Astrocyte (in vitro differentiated cells and primary cell): ENCODE data around the gene MAS1. TPM values are rescaled to one million over a fixed set of nuclear protein-coding genes. Genes with fewer than 3 reads are reported as not detected.

Source experiments
- DNase-seq: peaks from one replicate; pipeline ENCODE4 v3.0.0-alpha.2; 2010; ENCODE audit warnings: low read depth
- FAIRE-seq: peaks from 2 replicates; lab custom pipeline; 2011; peaks lifted over from hg19 to GRCh38; lab: Jason Lieb, UNC
- H2AFZ ChIP-seq: 2 replicates; pipeline ENCODE4 v1.6.0; 2012; ENCODE audit warnings: low read depth, low read length, inconsistent platforms
- H3K27ac ChIP-seq: 2 replicates; pipeline ENCODE4 v1.5.1; 2011; ENCODE audit warnings: low read depth, low read length, inconsistent platforms
- H3K27me3 ChIP-seq: 2 replicates; pipeline ENCODE4 v1.6.0; 2011; ENCODE audit warnings: low read length, inconsistent platforms; ENCODE audit not compliant: insufficient read depth
- H3K36me3 ChIP-seq: 2 replicates; pipeline ENCODE4 v1.5.1; 2011; ENCODE audit warnings: low read length, inconsistent platforms; ENCODE audit not compliant: insufficient read depth
- H3K4me1 ChIP-seq: 2 replicates; pipeline ENCODE4 v1.5.1; 2011; ENCODE audit warnings: low read length, inconsistent platforms; ENCODE audit not compliant: insufficient read depth
- H3K4me2 ChIP-seq: 2 replicates; pipeline ENCODE4 v1.6.0; 2012; ENCODE audit warnings: low read length, inconsistent platforms
- H3K4me3 ChIP-seq: 2 replicates; pipeline ENCODE4 v1.5.1; 2011; ENCODE audit warnings: low read depth, mild to moderate bottlenecking, low read length, inconsistent platforms; ENCODE audit not compliant: insufficient read depth
- H3K79me2 ChIP-seq: 2 replicates; pipeline ENCODE4 v1.6.0; 2012; ENCODE audit warnings: mild to moderate bottlenecking, low read length, inconsistent platforms; ENCODE audit not compliant: insufficient read depth
- H3K9ac ChIP-seq: 2 replicates; pipeline ENCODE4 v1.6.0; 2012; ENCODE audit warnings: mild to moderate bottlenecking, low read length, inconsistent platforms
- H3K9me3 ChIP-seq: 2 replicates; pipeline ENCODE4 v1.5.1; 2012; ENCODE audit warnings: low read depth, mild to moderate bottlenecking, low read length, inconsistent platforms; ENCODE audit not compliant: insufficient read depth
- H4K20me1 ChIP-seq: 2 replicates; pipeline ENCODE4 v1.6.0; 2012; ENCODE audit warnings: low read length, inconsistent platforms; ENCODE audit not compliant: insufficient read depth
- H3K27ac Mint-ChIP-seq: one replicate; pipeline ENCODE4 v1.8.0; 2021; ENCODE audit warnings: mild to moderate bottlenecking, mixed read lengths; ENCODE audit not compliant: unreplicated experiment
- H3K27me3 Mint-ChIP-seq: one replicate; pipeline ENCODE4 v1.8.0; 2021; ENCODE audit warnings: low read depth, mixed read lengths; ENCODE audit not compliant: unreplicated experiment
- H3K36me3 Mint-ChIP-seq: one replicate; pipeline ENCODE4 v1.8.0; 2021; ENCODE audit warnings: low read depth, mixed read lengths; ENCODE audit not compliant: unreplicated experiment
- H3K4me1 Mint-ChIP-seq: one replicate; pipeline ENCODE4 v1.8.0; 2021; ENCODE audit warnings: low read depth, mixed read lengths; ENCODE audit not compliant: unreplicated experiment
- H3K4me3 Mint-ChIP-seq: one replicate; pipeline ENCODE4 v1.8.0; 2021; ENCODE audit warnings: mild to moderate bottlenecking, moderate library complexity, mixed read lengths; ENCODE audit not compliant: unreplicated experiment
- H3K9me3 Mint-ChIP-seq: one replicate; pipeline ENCODE4 v1.8.0; 2021; ENCODE audit warnings: mild to moderate bottlenecking, mixed read lengths; ENCODE audit not compliant: unreplicated experiment
- CTCF ChIP-seq: IDR thresholded peaks from 2 replicates; pipeline ENCODE4 v1.5.1; 2011; ENCODE audit warnings: low read depth, mild to moderate bottlenecking, inconsistent platforms, low read length, moderate library complexity; ENCODE audit not compliant: insufficient read depth
- EZH2 ChIP-seq: IDR thresholded peaks from 2 replicates; pipeline ENCODE4 v1.6.1; 2012; ENCODE audit warnings: mild to moderate bottlenecking, low read length, inconsistent platforms; ENCODE audit not compliant: insufficient read depth
- total RNA-seq: library from RNA; stranded (reverse); gene quantifications from 2 replicates; pipeline ENCODE4 v1.2.1, GENCODE V29; 2021

MAS1 gene
- total RNA-seq, 1 donor from 2014 or later: not detected

DNA sequence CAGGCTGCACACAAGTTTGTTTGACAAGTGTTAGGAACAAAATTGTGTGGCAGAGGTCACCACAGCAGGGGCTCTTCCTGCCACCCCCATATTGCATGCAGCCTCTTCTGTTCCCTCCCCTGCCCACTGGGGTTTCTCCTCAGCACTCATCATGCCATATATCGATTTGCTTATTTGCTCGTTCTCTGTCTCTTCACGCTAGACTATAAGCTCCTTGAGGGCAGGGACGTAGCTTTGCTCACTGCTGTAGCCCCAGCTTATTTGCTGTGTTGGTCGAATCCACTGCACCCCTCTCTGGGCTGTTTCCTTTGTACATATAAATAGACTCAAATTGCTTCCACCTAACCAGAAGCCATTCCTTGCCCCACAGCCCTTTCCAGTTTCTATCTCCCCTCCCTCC, 19.6 kb downstream of the MAS1 start:
- H2AFZ ChIP-seq: no peak overlapping the region
- TF ChIP-seq EZH2: no peak
- no peak for TF ChIP-seq CTCF
- H3K27ac Mint-ChIP-seq: no peak overlapping the region
- no peak for FAIRE-seq
- H3K4me2 ChIP-seq: no peak overlapping the region
- H3K9me3 Mint-ChIP-seq: no peaks in the 10 kb centered on the region
- no peaks in the 10 kb centered on the region for H3K79me2 ChIP-seq
- peaks cover 24% of the 10 kb centered on the region for H3K27me3 Mint-ChIP-seq
- H3K4me3 ChIP-seq: no peak overlapping the region
- H3K4me3 Mint-ChIP-seq: no peak overlapping the region
- no peaks in the 10 kb centered on the region for H3K4me1 ChIP-seq
- H3K4me1 Mint-ChIP-seq: no peaks in the 10 kb centered on the region
- H3K27me3 ChIP-seq: peaks cover 9% of the 10 kb centered on the region
- no peak for DNase-seq
- H3K36me3 Mint-ChIP-seq: no peaks in the 10 kb centered on the region
- H3K27ac ChIP-seq: no peak overlapping the region
- H3K36me3 ChIP-seq: no peaks in the 10 kb centered on the region
- no peak overlapping the region for H3K9ac ChIP-seq
- H3K9me3 ChIP-seq: no peaks in the 10 kb centered on the region
- H4K20me1 ChIP-seq: no peaks in the 10 kb centered on the region

GRCh38 chr6:159913375-159913774, 22.6 kb downstream of the MAS1 start:
- H3K27ac ChIP-seq: no peak overlapping the region
- H3K4me3 ChIP-seq: no peak overlapping the region
- TF ChIP-seq CTCF (no peak), EZH2 (no peak)
- peaks cover 24% of the 10 kb centered on the region for H3K27me3 Mint-ChIP-seq
- no peaks in the 10 kb centered on the region for H3K9me3 Mint-ChIP-seq
- FAIRE-seq: no peak
- no peaks in the 10 kb centered on the region for H3K4me1 ChIP-seq
- H3K4me3 Mint-ChIP-seq: no peak overlapping the region
- no peak overlapping the region for H3K9ac ChIP-seq
- H3K36me3 Mint-ChIP-seq: no peaks in the 10 kb centered on the region
- H3K27me3 ChIP-seq: peaks cover 4% of the 10 kb centered on the region
- no peak for DNase-seq
- H2AFZ ChIP-seq: no peak overlapping the region
- H3K36me3 ChIP-seq: no peaks in the 10 kb centered on the region
- H3K79me2 ChIP-seq: no peaks in the 10 kb centered on the region
- no peak overlapping the region for H3K27ac Mint-ChIP-seq
- no peak overlapping the region for H3K4me2 ChIP-seq
- no peaks in the 10 kb centered on the region for H4K20me1 ChIP-seq
- no peaks in the 10 kb centered on the region for H3K4me1 Mint-ChIP-seq
- no peaks in the 10 kb centered on the region for H3K9me3 ChIP-seq

- Histone ChIP-seq H3K79me2 (no peaks in the 10 kb centered on the region), H3K9ac (no peak overlapping the region), H3K36me3 (no peaks in the 10 kb centered on the region), H3K4me1 (peaks cover 2% of the 10 kb centered on the region), H3K27ac (no peak overlapping the region), H4K20me1 (no peaks in the 10 kb centered on the region), H3K4me2 (no peak overlapping the region), H3K4me3 (no peak overlapping the region), H2AFZ (no peak overlapping the region), H3K27me3 (peaks cover 4% of the 10 kb centered on the region), H3K9me3 (no peaks in the 10 kb centered on the region)
- Mint-ChIP-seq H3K36me3 (no peaks in the 10 kb centered on the region), H3K27me3 (peaks cover 22% of the 10 kb centered on the region), H3K4me3 (no peak overlapping the region), H3K4me1 (peaks cover 3% of the 10 kb centered on the region), H3K27ac (no peak overlapping the region), H3K9me3 (no peaks in the 10 kb centered on the region)
- no peak for TF ChIP-seq EZH2
- no peak for FAIRE-seq
- no peak for DNase-seq
Measured at GRCh38 chr6:159913862-159914564, 23.2 kb downstream of the MAS1 start.
